Stomach (tissue), 9 donors: ENCODE results near the gene FAIM2. TPM values are rescaled to one million over a fixed set of nuclear protein-coding genes. Genes with fewer than 3 reads are reported as not detected.

Experiments
- DNase-seq, 2 donors: peaks; one replicate each; pipeline versions ENCODE4 v3.0.0 to v3.0.0-alpha.2; 2013 to 2019
- H3K27ac ChIP-seq, 5 donors: fragments of 200-600 bp in 4 of 5; sonication (generic) in 4 of 5; one replicate each; pipeline ENCODE4 v1.5.1; 2013 to 2019; ENCODE audit warnings: mild to moderate bottlenecking in 1 of 5, moderate library complexity in 1 of 5
- H3K27me3 ChIP-seq, 3 donors: fragments of 200-600 bp; sonication (generic); one replicate each; pipeline ENCODE4 v1.5.1; 2017 to 2019; ENCODE audit warnings: mixed run types in 1 of 3
- H3K36me3 ChIP-seq, 4 donors: fragments of 200-600 bp; sonication (generic); 1 replicate in 3 of 4; 2 replicates in 1 of 4; pipeline ENCODE4 v1.5.1; 2016 to 2019
- H3K4me1 ChIP-seq, 4 donors: fragments of 200-600 bp; sonication (generic); one replicate each; pipeline ENCODE4 v1.5.1; 2016 to 2019
- H3K4me3 ChIP-seq, 4 donors: fragments of 200-600 bp; sonication (generic) in 3 of 4; one replicate each; pipeline ENCODE4 v1.5.1; 2016 to 2019; ENCODE audit warnings: mild to moderate bottlenecking in 1 of 4
- H3K9me3 ChIP-seq, 4 donors: fragments of 200-600 bp; sonication (generic); one replicate each; pipeline ENCODE4 v1.5.1; 2016 to 2019
- CTCF ChIP-seq, 7 experiments: fragments of 450-650 bp in 4 of 7; fragments of 200-600 bp in 3 of 7; sonication (generic) in 3 of 7; IDR thresholded peaks; one replicate each; pipeline ENCODE4 v1.5.1; 2016 to 2019; ENCODE audit warnings: antibody characterized with exemption in 7 of 7, control low read depth in 2 of 7, mild to moderate bottlenecking in 1 of 7
- EP300 ChIP-seq: sonication (generic); formaldehyde crosslinking; IDR thresholded peaks from one replicate; pipeline ENCODE4 v1.6.1; 2017; ENCODE audit warnings: antibody characterized with exemption
- POLR2A ChIP-seq, 4 donors: fragments of 450-650 bp; IDR thresholded peaks; one replicate each; pipeline ENCODE4 v1.6.1; 2016; ENCODE audit warnings: antibody characterized with exemption in 4 of 4, control low read depth in 2 of 4, mild to moderate bottlenecking in 1 of 4, moderate library complexity in 1 of 4
- POLR2AphosphoS5 ChIP-seq, 3 donors: sonication (generic); formaldehyde crosslinking; IDR thresholded peaks; one replicate each; pipeline ENCODE4 v1.6.1; 2016; ENCODE audit warnings: antibody characterized with exemption in 3 of 3
- WGBS, 5 donors: extraction: QIAGEN DNeasy Blood & Tissue Kit in 3 of 5; methylation state at CpG; one replicate each; pipeline versions ENCODE4 v1.1.5 to v1.1.7; 2013 to 2018; 5-methylcytosine and 5-hydroxymethylcytosine counted together
- intact Hi-C: fragments of 100-400 bp; cut with DNase I; formaldehyde crosslinking; loops from one replicate; pipeline ENCODE4 v1.15.1; 2023; ENCODE audit warnings: low total_unique reads
- polyA plus RNA-seq, 3 donors: library from polyadenylated mRNA; stranded (reverse); fragments of 200-250 nt; gene quantifications; one replicate each; pipeline ENCODE4 v1.2.3, GENCODE V29; 2013
- total RNA-seq, 5 donors: library from RNA; depleted of rRNA; stranded (reverse); fragments of >200 nt; gene quantifications; one replicate each; pipeline versions ENCODE4 v1.1.0 to v1.2.3, GENCODE V29; 2014 to 2016
- donor health status: healthy with polysubstance abuse.
- donor health status: Bipolar disorder and iron deficiency.
- donor health status: healthy.

The FAIM2 gene
- total and polyA plus RNA-seq, 8 donors: 1.1 to 44.6 (median 2.0) TPM

- DNase-seq: no peak
- TF ChIP-seq EP300 (no peak), POLR2AphosphoS5 (IDR thresholded peaks at IDR 0.05) (peak in 1 of 3 donors; percentile 22), POLR2A (IDR thresholded peaks at IDR 0.05) (no peak)
- intact Hi-C loops: no loop called here
- peaks cover 0 to 27% (median 7%) of the 10 kb centered on the region in 3 donors for H3K27me3 ChIP-seq
- no peaks in the 10 kb centered on the region for H3K9me3 ChIP-seq
- H3K4me3 ChIP-seq: no peak overlapping the region
- peaks cover 0 to 14% (median 9%) of the 10 kb centered on the region in 4 donors for H3K4me1 ChIP-seq
- no peaks in the 10 kb centered on the region for H3K36me3 ChIP-seq
- H3K27ac ChIP-seq: peak overlapping the region in 1 of 5 donors; percentile 1
- 86 to 97% (median 95%) methylated on average over 7 of the region's 7 CpGs for WGBS, 5 donors
Measured at GRCh38 chr12:49905718-49906314, 2.1 kb upstream of the FAIM2 start.

GRCh38 chr12:49904601-49905000, 901 bp upstream of the FAIM2 start:
- Histone ChIP-seq H3K27me3 (peaks cover 0 to 27% (median 7%) of the 10 kb centered on the region in 3 donors), H3K36me3 (no peaks in the 10 kb centered on the region), H3K4me1 (peaks cover 0 to 14% (median 9%) of the 10 kb centered on the region in 4 donors), H3K9me3 (no peaks in the 10 kb centered on the region), H3K4me3 (peak overlapping the region in 1 of 4 donors; percentile 45), H3K27ac (peak overlapping the region in 4 of 5 donors; percentile 15 to 64 (median 46))
- intact Hi-C loops: no loop called here
- TF ChIP-seq POLR2AphosphoS5 (IDR thresholded peaks at IDR 0.05) (no peak), CTCF (IDR thresholded peaks at IDR 0.05) (no peak), POLR2A (IDR thresholded peaks at IDR 0.05) (no peak), EP300 (no peak)
- 87 to 92% (median 89%) methylated on average over 11 of the region's 11 CpGs for WGBS, 5 donors
- DNase-seq: no peak

DNA sequence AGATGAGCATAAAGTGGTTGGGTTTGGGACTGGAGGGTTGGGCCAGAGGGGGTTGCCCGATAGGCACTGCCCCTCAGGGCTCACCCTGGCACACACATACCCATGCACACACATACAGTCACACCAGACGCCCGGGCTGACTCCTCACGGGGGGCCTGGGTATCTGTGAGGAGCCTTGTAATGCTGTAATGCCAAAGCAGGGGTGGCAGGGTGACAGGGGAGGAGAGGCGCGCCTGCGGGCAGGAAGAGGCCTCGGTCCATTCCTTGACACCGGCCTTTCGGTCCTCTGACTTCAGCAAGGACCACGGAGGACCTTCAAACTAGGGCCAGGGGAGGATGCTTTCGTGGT, 375 bp downstream of the FAIM2 start:
- intact Hi-C loops: no loop called here
- no peak for DNase-seq

DNA sequence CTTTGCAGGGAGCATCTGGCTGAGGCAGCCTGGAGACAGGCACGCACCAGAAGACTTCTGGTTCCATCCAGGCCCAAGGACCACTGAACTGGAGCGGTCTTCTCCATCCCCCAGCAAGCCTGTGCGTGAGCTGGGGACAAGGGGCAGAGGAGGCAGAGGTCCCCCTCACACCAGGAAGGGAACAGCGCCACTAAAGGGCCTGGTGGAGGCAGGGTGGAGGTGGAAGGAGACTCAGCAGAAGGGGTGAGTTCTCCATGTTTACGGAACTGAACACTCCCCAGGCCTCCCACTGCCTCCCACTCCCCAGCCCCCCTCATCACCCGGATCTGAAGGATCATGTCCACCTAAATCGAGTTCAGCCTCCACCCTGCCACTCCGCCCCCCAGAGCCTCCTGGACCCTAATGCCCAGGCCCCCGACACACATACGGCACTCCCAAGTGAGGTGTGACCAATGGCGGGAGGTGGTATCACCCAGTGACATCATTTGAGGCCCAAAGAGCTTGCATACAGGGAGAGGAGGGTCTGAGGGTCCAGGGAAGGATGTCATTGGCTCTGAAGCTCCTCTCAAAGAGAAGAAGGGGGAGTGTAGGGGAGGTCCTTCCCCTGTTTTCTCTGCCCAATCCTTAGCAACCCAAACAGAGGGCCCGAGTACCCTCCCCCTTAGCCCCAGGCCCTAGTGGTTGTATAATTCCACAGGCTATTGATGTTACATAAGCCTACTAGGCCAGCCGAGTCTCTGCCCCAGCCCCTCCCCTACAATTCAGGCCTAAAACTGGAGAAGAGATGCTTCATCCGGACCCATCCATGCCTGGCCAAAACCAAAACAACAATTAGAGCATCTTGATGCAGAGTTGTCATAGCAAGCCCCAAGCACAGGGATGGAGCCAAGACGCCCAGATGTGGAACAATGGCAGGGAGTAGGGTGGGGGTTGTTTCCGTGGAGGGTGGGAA, 1.0 kb downstream of the FAIM2 start:
- no peaks in the 10 kb centered on the region for H3K9me3 ChIP-seq
- peaks cover 0 to 27% (median 7%) of the 10 kb centered on the region in 3 donors for H3K27me3 ChIP-seq
- H3K4me3 ChIP-seq: no peak overlapping the region
- H3K4me1 ChIP-seq: peaks cover 0 to 14% (median 9%) of the 10 kb centered on the region in 4 donors
- H3K27ac ChIP-seq: peak overlapping the region in 1 of 5 donors; percentile 59
- TF ChIP-seq POLR2A (IDR thresholded peaks at IDR 0.05) (no peak), CTCF (IDR thresholded peaks at IDR 0.05) (no peak), POLR2AphosphoS5 (IDR thresholded peaks at IDR 0.05) (no peak), EP300 (no peak)
- DNase-seq: peak in 1 of 2 donors; percentile 74
- intact Hi-C loops: no loop called here
- 75 to 90% (median 80%) methylated on average over 14 to 16 of the region's 16 CpGs for WGBS, 5 donors
- no peaks in the 10 kb centered on the region for H3K36me3 ChIP-seq

More for the DNA sequence above, 375 bp downstream of the FAIM2 start:
- Histone ChIP-seq H3K27me3 (peaks cover 0 to 27% (median 7%) of the 10 kb centered on the region in 3 donors), H3K9me3 (no peaks in the 10 kb centered on the region), H3K4me3 (peak overlapping the region; percentile 38 to 45 (median 43)), H3K4me1 (peaks cover 0 to 14% (median 9%) of the 10 kb centered on the region in 4 donors), H3K27ac (peak overlapping the region in 2 of 5 donors; percentile 59 to 64), H3K36me3 (no peaks in the 10 kb centered on the region)
- WGBS, 5 donors: 43 to 68% (median 62%) methylated on average over 8 to 12 of the region's 12 CpGs
- TF ChIP-seq CTCF (IDR thresholded peaks at IDR 0.05): no peak
- TF ChIP-seq POLR2A (IDR thresholded peaks at IDR 0.05): no peak
- no peak for TF ChIP-seq POLR2AphosphoS5 (IDR thresholded peaks at IDR 0.05)
- TF ChIP-seq EP300: no peak
